GM18868 (cell line): ENCODE results near the gene CABLES2.

Experiments used
- ATAC-seq: cut with Tn5 transposase; IDR thresholded peaks from one replicate; pipeline ENCODE4 v1.9.1; 2021; ENCODE audit warnings: mild to moderate bottlenecking, moderate library complexity; ENCODE audit not compliant: unreplicated experiment

CABLES2 gene

DNA sequence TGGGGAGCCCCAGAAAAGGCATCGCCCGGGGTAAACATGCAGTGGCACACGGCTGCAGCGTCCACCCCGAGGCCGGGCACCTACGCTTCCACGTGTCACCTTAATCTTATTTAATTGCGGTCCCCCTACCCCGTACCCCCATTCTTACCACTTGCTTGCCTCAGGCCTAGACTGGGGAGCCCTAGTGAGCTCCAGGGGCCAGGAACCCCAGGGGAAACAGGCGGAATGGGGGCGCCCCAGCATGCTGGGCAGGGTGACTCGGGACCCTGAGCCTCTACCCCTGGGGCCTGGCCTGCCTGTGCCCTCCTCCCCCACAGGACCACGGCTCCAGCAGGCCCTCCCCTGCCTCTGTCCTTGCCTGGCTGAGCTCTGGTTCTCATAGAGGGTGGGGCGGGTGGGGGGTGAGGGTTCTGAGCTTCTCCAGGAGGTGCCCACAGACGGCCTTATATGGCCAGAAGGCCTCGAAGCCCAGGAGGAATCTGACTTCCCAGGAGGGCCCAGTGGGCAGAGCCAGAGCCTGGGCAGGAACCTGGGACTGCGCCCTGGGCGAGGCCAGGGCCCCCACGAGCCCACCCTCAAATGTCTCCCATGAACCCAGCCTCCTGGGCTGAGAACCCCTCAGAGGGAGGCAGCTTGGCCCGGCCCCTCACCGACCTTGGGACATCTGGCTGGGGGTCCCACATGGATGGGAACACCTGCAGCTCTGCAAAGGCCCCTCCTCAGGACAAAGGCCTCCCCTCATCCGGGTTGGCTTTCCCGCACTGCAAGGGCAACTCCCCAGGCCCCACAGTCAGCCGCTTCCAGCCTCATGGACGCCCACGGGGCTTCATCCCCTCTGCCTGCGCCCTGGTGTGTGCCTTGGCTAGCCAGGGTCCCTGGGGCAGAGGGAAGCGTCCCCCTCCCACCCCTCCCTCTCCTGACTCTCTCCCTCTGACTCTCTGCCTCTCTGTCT lies 34.8 kb downstream of the CABLES2 start:
- ATAC-seq = no peak

DNA sequence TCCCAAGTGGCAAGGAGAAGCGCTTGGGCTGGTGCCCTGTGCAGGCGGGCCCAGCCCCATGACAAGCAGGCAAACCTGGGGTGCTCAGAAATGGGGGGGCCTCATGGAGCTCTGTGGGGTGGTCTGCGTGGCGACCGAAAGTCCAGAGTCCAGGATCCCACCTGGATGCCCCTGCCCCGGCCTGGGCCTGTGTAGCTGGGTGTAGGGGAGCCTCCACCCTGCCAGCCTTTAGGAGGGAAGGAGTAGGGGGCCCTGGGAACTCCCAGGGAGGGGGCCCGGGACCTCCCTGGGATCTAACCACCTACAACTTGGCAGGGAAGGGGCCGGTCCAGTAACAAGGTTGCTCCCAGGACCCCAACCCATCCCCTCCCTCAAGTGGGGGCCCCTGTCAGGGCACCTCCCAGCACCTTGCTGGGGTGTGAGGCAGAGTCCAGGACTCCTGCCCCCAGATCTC lies 35.5 kb downstream of the CABLES2 start:
- ATAC-seq = no peak

DNA sequence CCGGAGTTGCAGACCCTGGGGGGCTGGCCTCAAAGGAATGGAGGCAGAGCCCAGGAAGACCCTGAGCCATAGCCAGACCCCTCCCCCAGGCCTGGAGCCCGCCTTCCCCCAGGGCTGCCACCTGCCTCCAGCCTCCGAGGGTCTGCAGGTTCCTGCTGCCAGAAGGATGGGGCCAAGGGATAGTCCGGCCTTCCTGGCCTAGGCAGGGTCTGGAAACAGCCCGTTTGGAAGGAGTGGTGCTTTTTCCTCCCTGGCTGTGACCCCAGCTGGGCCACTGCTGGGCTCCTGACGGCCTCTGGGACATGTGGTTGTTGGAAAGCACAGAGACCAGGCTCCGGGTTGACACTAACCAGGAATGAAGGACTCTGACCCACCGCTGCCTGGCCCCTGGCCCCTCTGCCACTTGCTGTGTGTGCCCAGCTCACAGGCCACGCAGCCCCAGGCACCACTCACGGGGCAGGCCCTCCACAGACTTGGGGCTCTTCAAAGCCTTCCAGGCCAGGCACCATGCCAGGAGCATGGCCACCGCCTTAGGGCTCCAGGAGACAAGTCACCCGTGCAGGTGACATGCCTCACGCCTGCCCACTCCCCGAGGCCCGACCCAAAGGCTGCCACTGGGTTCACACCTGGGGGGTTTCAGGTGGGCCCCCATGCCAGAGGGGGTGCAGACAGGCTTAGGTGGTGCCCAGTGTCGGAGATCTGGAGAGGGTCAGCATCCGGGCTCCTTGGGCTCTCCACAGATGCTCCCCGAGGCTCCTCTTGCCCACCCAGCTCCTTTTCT lies 36.1 kb downstream of the CABLES2 start:
- no peak for ATAC-seq

DNA sequence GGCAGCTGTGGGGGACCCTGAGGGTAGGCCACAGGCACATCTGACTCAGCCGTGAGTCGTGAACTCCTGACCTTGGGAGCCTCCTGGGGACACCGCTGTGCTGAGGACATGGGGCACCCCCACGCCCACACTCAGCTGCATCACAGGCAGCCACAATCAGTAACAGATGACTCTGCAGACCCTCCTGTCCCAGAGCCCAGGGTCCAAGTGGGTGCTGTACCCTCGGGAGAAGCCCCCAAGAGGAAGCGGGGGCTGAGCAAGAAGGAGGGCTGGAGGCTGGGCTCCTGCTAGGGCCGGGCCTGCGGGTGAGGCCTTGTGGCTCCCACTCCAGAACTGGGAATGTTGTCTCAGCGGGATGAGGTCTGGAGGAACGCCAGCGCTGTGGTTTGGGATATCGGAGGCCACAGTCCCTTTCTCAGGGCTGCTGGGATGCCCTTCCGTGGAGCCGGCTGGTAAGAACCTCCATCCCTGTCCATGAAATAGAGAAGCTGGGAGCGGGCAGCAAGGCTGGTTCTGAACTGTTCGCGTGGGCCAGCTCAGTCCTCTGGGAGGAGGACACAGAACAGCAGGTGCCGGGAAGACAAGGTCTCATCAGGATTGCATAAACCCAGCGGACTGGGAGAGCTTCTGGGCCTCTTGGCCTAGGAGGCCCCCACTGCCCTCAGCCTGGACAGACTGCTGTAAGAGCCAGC lies 36.8 kb downstream of the CABLES2 start:
- no peak for ATAC-seq

DNA sequence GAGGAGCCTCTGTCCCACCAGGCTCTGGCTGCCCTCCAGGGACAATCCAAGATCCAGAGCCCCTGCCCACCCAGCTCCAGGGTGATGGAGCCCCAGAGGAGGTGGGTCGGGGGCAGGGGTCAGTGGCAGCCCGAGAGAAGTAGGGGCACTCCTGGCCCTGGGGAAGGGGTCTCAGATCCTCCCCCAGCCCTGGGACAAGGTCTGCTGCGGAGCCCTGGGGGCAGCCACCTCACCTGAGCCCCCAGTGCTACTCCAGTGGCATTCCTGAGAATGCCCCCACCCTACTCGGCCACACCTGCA lies 37.3 kb downstream of the CABLES2 start:
- no peak for ATAC-seq

DNA sequence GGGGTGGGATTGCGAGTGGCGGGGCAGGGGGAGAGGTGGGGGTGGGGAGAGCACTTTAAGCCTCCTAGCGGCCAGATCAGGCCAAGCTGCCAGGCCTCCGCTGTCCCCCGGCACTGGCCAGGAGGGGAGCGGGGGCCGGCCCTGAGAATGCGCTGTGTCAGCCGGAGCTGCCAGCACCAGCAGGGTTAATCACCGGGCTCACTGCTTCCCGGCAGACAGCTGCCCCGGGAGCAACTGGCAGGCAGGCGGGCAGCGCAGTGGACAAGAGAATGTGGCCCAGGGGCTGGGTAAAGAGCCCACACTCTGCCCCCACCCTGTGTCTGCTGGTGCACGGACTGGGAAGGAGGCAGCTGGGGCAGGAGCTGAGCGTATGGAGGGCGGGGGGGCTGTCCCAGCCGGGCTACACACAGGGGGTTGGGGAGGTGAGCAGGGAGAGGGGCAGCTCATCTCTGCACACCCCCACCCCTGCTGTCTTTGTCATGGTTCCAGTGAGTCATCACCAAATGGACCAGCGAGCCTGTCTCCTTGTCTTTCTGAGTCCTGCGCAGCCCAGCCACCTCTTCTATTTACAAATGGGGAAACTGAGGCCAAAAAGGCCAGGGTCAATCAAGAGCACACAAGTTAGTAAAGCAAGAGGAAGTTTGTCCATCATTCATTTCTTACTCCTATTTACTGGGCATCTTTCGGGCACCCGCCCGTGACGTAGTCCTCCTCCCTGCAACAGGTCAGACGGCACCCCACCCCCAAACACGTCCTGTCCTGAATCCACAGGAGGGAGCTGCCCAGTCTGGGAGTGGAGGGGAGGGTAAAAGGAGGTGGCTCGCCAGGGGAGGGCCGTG lies 37.9 kb downstream of the CABLES2 start:
- no peak for ATAC-seq

DNA sequence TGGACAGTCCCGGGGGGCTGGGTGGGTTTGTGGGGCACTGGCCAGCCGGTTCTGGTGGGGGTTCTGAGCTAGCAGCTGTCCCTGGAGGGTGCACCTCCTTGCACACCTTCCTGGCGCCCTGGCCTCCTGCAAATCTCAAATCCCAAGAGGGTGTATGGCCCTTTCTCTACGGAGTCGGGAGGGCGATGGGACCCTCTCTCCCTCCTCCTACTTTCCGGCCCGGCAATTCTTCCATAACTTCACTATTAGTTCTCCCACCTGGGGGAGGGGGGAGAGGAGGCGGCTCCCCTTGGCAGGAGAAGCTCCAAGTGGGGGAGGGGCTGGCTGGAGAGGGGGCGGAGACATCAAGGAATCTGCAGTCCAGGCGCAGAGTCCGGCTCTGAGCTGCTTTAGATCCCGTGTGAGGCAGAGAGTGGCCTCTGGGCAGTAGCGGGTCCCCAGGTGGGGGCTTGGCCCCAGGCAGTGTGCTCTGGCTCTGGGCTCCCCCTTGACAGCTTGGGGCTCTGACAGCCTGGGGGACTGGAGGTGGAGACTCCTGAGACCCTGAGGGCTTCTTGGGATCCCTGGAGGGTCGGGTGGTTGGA lies 38.6 kb downstream of the CABLES2 start:
- no peak for ATAC-seq

DNA sequence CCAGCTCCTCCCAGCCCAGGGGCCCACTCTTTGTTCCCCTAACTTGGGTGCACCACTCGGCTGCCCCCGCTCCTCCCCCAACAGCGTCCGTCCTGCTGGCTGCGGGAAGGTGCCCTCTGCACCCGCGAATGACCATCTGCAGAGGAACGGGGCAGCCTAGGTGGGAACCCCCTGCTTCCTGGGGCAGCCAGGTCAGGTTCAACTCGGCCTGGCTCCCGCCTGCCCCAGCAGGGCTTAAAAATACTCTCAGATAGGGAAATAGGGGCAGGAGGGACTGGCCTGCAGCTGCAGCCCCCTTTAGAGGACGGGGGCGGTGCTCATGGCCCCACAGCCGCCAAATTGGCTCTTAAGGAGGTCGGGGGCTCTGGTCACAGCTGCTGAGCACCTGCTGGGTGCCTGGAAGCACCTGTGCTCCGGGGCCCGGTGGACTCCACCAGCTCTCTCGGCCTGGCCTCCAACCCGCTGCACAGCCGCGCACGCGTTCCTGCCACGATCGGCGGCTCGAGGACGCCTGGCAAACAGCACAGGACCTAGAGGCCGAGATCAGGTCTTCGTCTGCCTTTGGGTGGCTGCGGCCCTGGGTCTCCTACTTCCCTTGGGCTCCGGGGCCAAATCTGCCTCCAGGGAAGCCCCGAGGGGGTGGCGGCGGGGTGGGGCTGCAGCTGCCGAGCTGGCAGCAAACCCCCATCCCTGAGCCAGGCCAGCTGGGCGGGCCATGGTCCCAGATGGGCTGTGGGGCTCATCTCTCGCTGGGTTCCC lies 39.3 kb downstream of the CABLES2 start:
- no peak for ATAC-seq

DNA sequence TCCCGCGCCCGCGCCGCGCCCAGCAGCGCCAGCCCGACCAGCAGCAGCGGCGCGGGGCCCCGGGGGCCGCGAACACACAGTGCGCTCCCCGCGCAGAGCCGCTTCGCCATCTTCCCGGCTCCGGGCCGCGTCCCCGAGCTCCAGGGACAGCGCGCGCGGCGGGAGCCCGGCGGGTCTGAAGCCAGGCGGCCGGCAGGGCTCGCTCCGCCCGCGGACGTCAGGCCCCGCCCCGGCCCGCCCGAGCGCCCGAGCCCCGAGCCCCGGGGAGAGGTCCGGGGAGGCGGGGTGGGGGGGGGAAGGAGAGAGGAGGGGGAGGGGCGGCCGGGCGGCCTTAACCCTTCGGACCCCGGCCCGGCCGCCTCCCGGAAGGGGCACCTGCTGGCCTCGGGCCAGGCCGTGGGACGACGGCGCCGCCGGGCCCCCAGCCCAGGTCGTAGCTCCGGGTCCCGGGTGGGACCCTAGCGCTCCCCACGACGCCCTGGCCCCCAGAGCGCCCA lies 39.9 kb downstream of the CABLES2 start, which contains the start of gene LAMA5:
Gene LAMA5 (minus strand): TSS at position 177 of the 497 bp plus-strand sequence. CDS start 67 bp downstream, at position 110.
- no peak for ATAC-seq

DNA sequence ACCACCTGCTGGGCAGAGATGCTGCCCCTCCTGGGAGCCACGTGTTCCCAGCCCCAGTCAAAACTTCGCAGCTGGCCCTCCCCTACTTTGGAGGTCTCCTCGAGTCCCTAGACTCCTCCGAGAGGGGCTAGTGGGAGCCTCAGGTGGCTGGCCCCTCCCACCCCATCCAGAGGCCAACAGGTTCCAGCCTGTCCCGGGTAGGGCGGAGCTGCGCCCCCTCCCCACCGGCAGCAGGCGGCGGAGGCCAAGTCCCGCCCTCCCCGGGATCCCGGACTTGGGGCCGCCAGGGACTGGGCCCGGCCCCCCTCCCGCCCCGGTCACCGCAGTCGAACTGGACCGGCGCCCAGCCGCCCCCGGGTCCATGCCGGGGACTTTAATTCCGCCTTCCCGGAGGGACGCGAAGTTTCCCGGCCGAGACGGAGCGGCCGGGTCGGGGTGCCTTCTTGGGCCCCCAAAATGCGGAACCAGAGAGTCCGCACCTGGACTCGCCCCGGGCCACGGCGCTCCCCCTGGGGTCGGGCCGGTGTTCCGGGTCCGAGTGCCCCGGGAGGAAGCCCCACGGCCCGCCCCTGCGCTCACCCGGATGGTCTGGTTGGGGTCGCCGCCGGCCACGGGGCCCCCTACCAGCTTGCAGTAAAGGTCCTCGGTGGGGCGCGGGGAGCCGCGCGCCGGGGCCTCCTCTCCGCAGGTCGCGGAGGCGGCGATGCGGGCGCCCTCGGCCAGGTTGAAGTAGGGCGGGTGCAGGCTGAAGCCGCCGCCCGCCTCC lies 40.5 kb downstream of the CABLES2 start:
- ATAC-seq = no peak

DNA sequence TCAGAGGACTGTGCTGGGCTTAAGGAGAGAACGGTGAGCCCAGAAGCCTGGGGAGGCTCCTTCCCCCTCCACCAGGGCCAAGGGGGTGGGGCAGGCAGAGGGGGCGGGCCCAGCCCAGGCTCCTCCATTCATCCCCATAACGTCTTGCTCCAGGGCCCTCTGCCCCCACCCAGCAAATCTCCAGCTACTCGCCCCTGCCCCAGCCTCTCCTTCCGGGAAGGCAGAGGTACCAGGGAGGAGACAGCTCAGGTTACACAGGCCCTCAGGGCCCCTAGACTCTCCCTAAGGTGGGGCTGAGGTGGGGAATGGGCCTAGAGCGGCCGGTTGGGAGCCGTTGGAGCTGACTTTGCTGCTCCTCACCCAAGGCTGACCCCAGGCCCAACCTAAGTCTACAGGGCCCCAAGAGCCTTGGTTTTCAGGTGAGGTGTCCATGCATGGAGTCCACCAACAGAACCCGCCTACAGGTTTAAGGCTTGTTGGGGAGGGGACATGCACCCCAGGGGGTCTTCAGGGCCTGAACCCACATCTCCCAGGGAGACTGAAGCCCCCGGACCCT lies 41.2 kb downstream of the CABLES2 start:
- no peak for ATAC-seq

DNA sequence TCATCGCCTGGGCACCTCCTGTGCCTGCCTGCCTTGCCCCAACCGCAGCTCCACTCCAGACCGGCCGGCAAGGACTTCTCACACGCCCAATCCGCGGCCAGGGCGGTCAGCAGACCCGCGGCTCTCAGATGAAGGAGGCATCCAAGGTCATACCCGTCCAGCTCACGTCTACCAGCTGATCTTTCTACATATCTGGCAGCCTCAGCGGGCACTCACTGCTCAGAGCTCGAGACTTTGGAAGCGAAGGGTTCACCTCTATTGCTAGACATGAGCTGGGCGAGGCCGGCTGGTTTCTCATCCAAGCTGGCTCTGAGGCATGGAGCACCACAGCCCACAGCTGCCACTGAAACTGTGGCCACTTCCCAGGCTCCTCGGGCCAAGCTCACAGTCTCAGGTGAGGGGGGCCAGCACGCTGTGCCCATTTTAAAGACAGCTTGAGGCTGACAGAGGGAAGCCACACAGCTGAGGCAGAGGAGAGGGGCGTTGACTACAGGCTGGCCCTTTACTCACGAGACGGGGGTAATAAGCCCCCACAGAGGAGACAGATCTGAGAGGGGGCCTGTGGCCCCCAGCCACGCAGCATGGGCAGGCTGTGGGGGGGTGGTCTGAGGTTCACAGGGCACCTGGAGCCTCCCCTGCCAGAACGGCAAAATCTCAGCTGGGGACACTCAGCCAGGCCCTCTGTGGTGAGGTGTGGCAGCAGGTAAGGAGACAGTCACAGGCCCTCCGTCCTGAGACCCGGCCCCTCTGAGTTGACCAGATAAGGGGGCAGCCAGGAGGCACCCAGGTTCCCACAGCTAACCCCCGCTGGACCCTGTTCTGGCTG lies 42.0 kb downstream of the CABLES2 start:
- no peak for ATAC-seq

DNA sequence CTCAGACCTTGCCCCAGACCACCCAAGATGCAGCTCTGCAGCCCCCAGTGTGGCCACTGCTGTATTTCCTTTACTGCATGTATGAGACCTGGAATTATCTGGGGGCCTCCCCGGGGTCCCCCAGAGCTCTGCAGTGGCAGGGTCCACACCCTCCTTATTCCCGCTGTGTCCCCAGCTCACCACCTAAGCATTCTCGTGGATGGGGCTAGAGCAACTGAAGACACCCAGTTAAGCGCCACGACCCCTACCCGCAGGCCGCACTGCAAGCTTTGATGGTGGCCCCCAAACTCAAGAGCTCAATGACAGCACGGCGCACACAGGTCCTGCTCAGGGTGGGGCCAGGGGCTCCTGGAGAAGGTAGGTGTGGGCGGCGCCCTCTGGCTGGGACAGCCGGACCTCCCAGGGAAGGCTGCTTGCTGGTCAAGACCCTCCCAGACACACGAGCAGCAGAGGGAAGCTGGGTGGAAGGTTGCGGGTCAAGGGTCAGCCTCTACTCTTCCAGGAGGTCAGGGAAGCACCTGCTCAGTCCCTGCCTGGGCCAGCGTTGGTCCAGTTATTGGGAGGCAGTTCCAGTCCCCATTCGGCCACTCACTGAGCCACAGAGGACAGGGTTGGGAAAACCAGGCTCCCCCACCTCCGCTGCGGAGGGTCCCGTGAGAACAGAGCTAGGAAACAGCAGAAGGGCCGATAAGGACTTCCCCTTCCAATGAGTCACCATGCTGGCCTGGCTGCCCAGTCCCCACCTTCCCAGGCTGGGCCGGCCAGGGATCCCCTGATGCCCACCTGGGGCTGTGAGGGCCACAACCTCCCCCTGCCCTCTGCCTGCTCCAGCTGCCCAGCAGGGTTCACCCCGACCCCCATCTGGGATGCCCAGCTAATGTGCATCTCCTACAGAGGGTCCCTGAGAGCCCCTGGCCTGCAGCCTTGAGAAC lies 42.9 kb downstream of the CABLES2 start:
- ATAC-seq = no peak

DNA sequence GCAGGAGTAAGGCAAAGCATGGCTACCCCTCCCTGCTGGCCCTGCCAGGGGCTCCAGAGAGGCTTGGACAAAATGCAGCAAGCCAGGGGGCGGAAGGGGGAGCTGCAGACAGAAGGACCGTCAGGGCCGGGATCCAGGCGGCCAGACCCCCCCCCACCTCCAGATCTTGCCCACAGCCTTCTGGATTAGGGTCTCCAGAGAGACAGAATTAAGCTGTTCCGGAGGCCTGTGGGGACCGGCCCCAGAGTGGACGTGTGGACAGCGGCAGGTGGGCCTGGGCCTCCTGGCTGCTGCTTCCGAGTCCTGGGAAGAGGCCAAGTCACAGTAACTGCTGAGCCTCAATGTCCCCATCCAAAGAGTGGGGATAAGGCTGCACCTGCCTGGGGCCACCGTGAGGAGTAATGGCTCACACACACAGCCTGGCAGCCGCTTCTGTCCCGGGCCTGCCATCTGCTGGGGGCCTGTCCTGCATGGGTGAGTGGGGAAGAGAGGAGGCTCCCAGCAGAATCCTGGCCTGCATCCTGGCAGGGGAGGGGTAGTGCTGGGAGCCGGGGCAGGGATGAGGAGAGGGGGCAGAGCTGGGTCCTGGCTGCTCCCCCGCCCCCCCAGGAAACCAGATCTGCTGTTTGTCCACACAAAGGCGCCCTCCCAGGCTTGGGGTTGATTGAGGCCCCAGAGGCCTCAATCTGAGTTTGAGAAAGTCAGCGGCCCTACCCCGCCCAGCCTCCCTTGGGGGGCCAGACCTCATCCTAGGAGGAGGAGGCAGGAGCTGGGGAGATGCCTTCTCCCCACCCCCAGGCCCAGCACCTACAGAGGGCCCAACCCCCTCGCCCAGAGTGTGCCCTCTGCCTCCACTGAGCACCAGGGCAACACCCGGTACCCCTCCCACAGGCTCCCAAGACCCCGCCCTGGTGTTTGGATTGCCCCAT lies 43.8 kb downstream of the CABLES2 start:
- no peak for ATAC-seq

DNA sequence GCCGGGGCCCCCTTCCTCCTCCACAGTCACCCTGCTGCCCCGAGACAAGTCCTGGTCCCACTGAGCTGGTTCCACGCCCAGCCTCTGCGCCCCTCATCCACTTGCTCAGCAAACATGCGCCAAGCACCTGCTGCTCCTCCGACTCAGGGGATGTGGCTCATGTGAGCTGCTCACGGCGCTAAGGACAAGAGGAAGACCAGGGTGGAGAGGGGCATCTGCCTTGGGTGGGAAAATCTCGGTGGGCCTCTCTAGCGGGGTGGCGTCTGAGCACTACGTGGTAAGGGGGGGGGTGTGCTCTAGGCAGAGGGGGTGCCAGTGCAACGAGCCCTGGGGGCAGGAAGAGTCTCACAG lies 44.5 kb downstream of the CABLES2 start:
- ATAC-seq = no peak
